ENCODE measurements around the gene ITGB7.
"Not testable (repeated sequence)": the region's sequence is repeated elsewhere in the genome, so short reads cannot be mapped to it uniquely, and the experiment has no call there.

Gene ITGB7

GRCh38 chr12:53217051-53217930 lies 10.2 kb upstream of the ITGB7 start:
- no peak for DNase-seq (ENCODE audit: low spot score)

- no peak for DNase-seq (ENCODE audit: low spot score)
Measured at GRCh38 chr12:53215497-53215896, 8.4 kb upstream of the ITGB7 start.

GRCh38 chr12:53214687-53215455 lies 7.8 kb upstream of the ITGB7 start:
- DNase-seq (ENCODE audit: low spot score) = peak; percentile 91

DNA sequence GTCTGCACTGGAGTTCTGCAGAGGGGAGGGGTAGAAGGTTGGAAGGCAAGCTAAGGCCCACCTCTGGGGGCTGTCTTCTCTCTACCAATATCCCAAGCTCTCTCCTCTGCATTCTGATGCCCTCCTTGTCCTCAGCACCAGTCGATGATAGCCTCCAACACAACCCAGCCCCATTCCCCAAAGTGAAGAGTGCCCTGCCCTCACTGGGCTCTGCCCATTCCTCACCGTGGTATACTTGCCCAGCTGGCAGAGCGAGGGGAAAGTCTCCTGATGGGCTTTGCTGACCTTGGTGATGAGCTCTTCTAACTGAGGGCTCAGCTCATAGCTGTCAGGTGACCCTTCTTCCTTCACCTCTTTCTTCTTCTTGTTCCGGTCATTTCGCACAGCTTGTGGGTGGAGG lies 7.2 kb upstream of the ITGB7 start:
- DNase-seq (ENCODE audit: low spot score) = no peak

DNA sequence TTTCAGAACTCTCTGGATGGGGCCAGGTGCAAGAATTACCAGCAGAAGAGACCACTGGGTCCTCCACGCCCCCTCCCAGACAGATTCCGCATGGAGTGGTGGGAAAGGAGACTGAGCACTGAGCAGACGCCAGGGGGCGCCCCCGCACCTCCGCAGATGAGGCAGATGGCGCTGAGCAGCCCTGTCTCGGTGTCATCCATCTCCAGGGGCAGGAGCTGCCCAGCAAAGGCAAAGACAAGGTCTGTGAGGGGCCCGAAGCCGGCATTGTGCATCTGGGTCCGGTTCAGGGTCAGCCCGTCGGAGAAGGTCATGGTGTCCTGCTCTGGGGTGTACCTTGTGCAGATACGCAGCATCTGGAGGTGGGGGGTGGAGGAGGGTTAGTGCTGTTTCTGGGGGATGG lies 6.3 kb upstream of the ITGB7 start:
- DNase-seq (ENCODE audit: low spot score) = peak; percentile 77

GRCh38 chr12:53212931-53213330 lies 5.9 kb upstream of the ITGB7 start:
- no peak for DNase-seq (ENCODE audit: low spot score)

- DNase-seq (ENCODE audit: low spot score) = no peak
Measured at GRCh38 chr12:53211476-53212381, 4.7 kb upstream of the ITGB7 start.

GRCh38 chr12:53210843-53211242 lies 3.8 kb upstream of the ITGB7 start:
- no peak for DNase-seq (ENCODE audit: low spot score)

DNA sequence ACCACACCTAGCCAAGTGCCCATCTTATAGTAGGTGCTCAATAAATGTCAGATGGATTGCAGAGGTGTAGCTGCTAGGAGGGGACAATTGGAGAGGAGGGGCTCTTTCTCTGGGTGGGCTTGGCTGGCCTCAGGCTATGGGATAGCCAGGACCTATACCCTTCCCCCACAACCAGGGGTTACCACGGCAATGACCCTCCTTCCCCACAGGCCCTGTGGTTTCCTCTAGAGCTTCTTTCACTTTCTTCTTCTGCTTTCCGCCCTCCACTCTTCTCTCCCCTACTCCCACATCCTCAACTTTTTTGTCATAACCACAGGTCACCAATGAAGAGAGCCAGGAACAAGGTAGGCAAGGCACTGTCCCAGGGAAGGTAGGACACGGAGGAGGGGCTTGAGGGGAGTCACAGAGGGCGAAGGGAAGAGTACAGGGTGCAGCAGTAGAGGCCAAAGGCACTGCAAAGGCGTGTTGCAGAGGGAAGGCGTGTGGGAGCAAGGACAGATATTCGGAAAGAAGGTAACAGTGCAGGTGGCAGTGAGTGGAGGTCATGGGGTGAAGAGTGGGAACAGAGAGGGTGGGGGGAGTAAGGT lies 1.9 kb upstream of the ITGB7 start:
- no peak for DNase-seq (ENCODE audit: low spot score)

DNA sequence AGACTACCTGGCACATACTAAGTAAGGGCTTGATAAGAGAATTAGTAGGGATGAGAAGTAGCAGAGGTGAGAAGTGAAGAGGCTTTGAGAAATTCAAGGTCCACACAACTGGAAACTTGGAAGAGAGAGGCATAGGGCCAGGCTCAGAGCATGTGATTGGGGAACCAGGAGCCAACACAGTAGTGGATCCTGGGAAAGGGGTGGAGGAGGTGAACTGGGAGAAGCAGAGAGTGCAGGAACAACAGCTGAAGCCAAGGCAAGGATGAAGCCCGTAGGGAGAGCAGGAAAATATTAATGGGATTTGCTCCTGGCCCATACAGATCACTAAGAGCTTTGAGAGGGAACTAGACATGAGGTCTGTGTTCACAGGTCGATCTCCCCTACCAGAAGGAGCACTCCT lies 1.4 kb upstream of the ITGB7 start:
- DNase-seq (ENCODE audit: low spot score) = no peak

GRCh38 chr12:53205747-53206419 lies 1.2 kb downstream of the ITGB7 start:
- DNase-seq (ENCODE audit: low spot score) = no peak

- no peak for DNase-seq (ENCODE audit: low spot score)
Measured at GRCh38 chr12:53204351-53204750, 2.7 kb downstream of the ITGB7 start.

GRCh38 chr12:53202316-53202715 lies 4.7 kb downstream of the ITGB7 start:
- DNase-seq (ENCODE audit: low spot score) = not testable (repeated sequence)

GRCh38 chr12:53201639-53202038 lies 5.4 kb downstream of the ITGB7 start:
- no peak for DNase-seq (ENCODE audit: low spot score)

- DNase-seq (ENCODE audit: low spot score) = no peak
Measured at GRCh38 chr12:53201177-53201541, 5.9 kb downstream of the ITGB7 start.

DNA sequence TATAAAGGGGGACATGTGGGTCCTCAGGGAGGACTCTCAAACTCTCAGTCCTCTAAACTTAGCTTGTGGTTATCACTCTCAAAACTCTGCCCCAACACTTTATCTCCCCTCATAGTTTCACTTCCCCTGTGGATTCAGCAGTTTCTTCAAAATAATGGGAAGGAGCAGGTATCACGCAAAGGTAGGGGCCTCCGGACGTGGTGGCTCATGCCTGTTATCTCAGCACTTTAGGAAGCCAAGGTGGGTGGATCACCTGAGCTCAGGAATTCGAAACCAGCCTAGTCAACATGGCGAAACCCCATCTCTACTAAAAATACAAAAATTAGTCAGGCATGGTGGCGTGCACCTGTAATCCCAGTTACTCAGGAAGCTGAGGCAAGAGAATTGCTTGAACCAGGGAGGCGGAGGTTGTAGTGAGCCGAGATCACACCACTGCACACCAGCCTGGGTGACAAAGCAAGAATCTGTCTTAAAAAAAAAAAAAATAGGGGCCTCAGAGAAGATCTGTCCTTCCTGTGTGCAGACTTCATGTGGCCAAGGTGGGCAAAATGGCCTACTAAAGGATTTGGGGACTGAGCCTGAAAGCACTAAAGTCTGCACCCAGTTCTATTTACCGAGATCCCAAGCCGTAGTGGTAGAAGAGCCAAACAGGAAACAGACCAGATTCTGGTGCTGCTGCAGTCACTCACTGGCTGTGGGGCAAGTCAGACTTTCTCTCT lies 6.4 kb downstream of the ITGB7 start:
- DNase-seq (ENCODE audit: low spot score) = no peak

GRCh38 chr12:53200107-53200457 lies 7.0 kb downstream of the ITGB7 start:
- no peak for DNase-seq (ENCODE audit: low spot score)

DNA sequence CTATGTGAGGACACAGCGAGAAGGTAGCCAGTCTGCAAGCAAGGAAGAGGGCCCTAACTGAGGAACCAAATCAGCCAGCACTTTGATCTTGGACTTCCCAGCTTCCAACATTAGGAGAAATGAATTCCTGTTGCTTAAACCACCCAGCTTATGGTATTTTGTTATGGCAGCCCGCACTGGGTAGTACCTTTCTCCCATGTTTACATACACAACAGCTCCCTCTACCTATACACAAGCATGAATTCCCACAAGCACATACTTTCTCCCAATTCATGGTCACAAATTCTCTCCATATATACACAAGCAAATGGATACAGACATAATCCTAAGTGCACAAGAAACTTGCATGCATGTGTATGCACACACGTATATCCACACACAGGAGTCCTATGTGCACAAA lies 7.4 kb downstream of the ITGB7 start:
- no peak for DNase-seq (ENCODE audit: low spot score)

GRCh38 chr12:53198486-53199110 lies 8.5 kb downstream of the ITGB7 start:
- no peak for DNase-seq (ENCODE audit: low spot score)

GRCh38 chr12:53197011-53197640 lies 9.9 kb downstream of the ITGB7 start:
- DNase-seq (ENCODE audit: low spot score) = no peak
